NCI-H82 treated with DMSO at 0.1 percent for 48 hours (cell line): ENCODE results near the gene NR3C1.

ENCODE experiments used
- DNase-seq: peaks from one replicate; lab custom pipeline; 2025; ENCODE audit not compliant: unreplicated experiment; lab: John Stamatoyannopoulos, UW

NR3C1 gene

DNA sequence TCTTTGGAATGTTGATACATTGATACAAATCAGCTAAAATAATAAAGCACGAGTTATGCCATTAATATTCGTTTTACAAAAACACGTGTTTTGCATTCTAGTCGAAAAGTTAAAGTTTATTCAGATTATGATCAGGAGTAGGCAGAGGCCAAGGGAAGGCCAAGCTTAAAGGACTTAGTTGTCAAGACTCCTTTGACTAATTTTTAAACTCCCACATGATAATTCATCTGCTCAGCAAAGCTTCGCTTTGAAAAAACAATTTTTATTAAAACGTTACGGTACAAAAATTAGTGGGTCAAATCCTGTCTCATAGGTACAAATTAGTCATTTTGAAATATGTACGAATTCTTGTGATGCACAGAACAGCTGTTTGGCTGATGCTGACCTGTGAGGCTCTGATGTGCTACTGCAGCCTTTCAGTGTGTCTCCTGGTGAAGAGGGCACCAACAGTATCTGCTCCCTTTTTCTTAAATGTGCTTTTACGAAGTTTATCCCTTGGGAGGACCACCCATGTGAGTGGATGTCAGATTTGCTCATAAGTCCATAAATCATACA is 23.0 kb upstream of the NR3C1 start:
- no peak for DNase-seq

DNA sequence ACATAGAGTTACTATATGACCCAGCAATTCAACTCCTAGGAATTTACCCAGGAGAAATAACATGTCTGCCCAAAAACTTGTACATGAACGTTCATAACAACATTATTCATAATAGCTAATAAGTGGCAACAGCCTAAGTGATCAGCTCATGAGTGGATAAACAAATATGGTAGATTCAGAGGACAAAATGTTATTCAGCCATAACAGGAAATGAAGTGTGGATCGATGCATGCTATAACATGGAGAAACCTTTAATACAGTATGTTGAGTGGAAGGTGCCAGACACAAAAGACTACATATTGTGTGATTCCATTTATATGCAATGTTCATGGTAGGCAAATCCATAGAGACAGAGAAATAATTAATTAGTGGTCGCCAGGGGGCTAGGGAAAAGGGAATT is 22.3 kb upstream of the NR3C1 start:
- DNase-seq: no peak

DNA sequence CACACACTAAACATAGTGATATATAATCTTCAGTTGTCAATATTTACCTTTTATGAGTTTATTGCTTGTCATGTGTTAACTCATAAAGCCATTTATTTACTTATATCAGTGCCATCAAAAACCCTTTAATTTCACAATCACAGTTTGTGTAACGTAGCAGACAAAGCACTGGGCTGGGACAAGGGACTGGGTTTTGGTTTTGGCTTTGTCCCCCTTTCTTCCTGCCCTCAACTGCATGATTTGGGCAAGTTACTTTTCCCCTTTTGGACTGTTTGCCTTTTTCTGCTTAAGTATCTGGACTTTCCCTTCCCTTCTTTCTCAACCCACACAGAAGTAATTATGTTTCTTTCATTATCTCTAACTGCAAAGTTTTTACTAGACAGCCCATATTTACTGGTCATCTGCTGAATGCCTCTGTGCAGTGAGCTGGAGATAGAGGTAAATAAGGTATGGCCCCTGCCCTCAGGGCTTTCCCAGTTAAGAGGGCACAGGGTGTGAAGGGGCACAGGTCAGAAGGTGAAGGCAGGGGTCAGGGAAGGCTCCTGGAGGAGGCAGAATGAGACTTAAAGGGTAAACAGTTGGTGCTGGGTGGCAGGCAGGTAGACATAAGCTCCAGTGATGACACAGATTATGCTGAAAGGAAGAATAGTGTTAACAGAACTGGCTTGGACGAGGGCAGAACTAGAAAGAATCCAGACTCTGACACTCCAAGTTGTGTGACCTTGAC is 14.8 kb upstream of the NR3C1 start:
- no peak for DNase-seq

DNA sequence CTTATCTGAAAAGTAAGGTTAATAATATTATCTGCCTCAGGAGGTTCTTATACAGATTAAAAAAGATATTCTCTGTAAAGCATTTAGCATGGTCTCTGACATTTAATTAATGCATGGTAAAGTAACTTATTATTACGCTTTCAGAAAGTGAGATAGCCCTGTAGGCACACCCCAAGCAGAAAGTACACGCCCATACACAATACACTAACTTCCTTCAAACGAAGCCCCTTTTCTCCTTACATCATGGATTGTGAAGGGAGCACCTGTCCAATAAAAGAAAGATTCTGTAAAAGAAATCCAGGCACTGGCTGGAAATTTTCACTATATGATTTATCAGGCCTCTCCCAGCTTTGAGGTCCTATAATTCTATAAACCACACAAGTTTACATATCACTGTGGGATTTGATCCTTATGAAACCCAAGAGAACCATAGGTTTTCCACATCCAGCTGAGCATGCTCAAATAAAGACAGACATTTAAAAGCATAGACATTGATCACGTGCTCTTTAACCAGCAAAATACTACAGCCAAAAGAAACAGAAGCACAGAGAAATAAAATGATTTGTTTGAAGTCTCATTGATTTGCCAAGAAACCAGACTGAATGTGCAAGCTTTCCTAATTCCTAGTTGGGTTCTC is 14.1 kb upstream of the NR3C1 start:
- DNase-seq: no peak

DNA sequence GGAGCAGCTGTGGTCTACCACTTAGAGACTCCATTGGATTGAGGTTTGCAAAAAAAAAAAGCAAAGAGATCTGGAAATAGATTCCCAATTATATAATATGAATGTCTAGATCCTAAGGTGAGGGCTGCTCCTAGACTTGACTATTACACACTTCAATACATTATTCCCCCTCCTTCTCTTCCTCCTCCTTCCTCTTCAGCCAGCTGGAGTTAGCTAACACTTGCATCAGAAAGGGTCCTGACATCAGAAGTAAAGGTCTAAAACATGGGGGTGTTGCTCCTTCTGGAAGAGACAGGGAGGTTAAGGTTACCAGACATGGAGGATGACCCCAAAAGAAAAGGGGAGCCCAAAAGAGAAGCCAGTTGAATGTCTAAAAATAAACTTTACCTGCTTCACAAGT is 12.9 kb upstream of the NR3C1 start:
- DNase-seq: no peak

DNA sequence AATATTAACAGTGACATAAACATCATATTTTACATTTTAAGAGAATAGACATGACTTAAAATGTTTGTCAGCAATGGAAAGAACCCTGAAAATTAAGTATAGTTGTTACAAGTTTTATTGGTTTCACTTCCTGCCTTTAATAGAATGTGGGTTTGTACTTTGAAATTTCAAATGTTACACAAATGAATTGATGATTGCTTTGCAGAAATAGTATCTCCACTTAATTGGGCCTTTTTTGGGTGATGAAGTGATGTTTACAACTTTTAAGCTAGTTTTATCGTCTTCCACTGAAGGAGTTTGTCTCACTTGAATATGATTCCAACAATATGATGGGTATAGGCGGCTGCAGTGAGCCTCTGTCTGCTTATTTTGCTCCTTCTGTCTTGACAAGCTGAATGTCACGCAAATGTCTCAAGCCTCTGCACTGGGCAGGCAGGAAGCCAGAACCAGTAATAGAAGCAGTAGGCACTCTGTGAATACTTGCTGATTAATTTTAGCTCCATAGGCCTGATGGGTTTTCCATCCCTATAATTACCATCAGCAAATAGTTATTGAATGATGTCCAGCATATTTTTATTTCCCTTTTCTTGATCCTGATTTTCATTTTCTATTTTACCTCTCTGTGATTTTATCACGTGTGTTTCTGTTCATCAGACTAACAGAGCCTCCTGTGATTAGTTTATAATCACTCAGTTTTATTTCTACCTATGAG is 10.6 kb upstream of the NR3C1 start:
- DNase-seq: no peak

DNA sequence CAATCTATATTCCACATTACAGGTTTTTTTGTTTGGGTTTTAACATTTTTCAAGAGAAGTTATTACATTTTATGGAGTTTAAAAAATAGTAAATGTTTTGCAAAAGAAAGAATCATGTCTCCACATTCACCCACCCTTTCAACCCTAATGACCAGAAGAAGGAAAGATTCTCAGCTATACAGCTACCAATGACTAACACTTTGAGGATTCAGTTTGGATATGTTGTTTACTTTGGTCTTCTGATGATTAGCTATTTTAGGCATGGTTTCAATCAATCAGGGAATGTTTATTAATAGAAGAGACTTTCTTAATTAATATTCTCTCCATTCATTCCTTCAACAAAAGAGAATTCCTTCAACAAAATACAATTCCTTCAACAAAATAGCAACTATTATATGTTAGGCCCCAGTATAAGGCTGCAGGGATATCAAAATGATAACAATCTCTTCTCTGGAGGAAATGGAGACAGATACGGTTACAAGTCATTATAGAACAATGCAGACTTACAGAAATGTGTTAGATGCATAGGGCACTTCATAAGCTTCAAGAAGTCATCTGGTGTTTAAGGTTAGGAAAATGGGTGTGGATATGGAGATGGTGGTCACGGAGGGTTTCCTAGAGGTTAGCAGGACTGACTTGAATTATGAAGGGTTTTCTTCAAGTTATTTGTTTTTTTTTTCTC is 9.3 kb upstream of the NR3C1 start:
- no peak for DNase-seq

DNA sequence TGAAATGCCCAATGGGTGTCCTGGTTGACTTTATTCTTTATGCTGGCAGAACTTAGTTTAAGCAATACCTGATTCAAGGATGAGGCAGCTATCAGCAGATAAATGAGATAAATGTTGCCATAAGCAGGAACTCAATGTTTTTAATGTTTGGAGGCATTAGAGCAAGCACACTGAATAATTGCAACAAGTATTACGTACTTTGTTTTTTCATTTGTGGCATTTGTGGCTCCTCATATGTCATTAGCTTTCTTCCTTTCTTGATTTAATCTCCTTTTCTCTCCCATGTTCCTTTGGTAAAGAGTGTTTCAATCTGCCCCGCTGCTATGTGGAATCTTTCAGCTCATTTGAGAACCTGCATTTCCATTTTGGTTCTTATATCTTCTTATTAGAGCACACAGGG is 6.4 kb upstream of the NR3C1 start:
- DNase-seq: no peak

DNA sequence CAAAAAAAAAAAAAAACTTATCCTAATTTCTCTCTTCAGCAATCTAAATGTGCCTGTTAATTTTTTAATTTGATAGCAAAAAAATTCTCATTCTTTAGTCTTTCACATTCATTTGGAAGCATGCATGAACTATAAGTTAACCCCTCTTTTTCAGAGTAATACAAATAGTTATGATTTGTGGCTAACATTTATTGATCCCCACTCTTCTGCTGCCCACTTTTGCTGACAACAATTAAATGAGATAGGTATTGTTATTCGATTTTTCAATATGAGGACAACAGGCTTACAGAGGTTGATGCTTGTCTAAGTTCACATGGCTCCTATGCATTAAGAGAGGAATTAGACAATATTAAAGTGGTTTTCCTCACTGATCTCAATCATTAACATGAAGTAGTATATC is 2.9 kb upstream of the NR3C1 start:
- DNase-seq: no peak

DNA sequence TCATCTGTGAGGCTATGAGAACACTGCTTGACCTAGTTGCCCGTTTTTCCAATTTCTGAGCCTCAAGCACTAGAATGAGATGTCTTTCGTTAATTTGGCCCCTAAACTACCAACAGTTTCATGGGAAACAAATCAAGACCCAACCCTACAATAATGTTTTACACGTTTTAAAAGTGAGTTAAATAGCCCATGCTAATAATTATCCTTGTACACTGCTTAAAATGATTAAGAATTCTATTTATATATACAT is 2.3 kb upstream of the NR3C1 start:
- no peak for DNase-seq

DNA sequence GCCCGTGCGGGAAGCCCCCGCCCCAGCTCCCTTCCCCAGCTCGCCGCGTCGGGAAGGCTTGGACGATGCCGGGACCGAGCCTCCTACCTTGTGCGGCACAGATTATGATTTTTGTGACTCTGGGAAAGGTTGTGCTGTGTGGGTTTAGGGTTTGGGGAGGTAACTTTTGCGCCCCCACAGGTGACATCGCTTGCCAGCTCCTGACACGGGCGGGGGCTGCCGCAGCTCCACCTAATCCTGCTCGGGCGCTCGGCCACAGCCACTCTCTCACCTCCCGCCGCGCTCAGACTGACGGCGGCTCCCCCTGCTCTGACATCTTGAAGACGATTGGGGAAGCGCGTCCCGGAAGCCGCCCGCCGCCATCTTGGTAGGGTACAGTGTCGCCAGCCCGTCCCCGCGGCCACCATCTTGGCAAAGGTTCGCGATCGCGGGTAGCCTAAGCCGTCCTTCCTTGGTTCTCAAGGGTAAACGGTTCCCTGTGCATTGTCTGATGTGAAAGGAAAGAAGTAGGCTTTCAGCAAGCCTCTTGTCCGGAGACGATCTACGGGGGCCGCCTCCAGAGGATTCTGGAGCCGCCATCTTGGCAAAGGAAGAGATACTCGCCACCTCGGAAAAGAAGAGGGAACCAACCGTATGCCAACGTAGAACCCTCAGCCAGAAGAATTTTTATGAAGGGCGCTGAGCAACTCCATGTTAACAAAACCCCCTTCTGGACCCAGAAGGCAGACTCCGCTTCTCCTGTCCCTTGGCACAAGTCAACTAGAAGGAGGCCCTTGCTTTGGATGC is 1.8 kb upstream of the NR3C1 start:
- DNase-seq: peak; percentile 71

DNA sequence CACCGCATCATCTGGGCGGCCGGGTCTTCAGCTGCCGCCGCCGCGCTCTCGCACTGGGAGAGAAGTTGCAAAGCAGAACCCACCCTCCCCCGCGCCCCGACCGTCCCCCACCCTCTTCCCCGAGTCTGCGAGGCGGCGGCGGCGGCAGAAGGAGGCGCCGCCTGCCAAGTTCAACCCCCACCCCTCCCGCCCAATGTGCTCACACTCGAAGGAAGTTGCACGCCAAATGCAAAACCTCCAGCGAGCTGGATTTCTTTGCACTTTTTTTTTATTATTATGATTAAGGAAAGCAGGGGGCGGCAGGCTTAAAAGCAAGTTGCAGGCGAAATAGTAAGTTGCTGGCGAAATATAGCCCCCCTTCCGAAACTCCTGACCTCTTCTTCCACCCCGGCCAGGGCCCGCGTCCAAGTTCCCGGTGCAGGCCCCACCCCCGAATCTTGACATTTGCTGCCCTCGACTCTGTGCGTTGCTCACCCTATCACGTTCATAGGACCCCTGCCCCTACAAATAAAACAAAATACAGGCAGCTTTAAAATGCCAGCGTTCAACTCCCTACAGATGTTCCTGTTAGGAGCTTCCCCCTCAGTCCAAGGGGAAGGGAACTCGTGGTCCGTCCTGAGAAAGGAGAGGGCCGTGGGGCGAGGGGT is 1.1 kb upstream of the NR3C1 start:
- DNase-seq: peak; percentile 23

DNA sequence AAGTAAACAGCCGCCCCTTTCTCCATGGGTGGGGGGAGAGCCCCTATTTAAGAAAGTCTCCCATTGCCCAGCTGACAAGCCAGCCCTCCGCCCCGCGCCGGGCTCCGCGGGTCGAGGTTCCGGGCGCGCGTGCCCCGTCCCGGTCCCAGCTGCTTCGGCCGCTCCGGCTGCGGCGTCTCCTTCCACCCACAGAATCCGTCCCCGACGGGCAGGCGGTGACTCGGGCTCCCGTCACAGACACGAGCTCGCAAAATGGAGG is 223 bp downstream of the NR3C1 start:
- DNase-seq: no peak

DNA sequence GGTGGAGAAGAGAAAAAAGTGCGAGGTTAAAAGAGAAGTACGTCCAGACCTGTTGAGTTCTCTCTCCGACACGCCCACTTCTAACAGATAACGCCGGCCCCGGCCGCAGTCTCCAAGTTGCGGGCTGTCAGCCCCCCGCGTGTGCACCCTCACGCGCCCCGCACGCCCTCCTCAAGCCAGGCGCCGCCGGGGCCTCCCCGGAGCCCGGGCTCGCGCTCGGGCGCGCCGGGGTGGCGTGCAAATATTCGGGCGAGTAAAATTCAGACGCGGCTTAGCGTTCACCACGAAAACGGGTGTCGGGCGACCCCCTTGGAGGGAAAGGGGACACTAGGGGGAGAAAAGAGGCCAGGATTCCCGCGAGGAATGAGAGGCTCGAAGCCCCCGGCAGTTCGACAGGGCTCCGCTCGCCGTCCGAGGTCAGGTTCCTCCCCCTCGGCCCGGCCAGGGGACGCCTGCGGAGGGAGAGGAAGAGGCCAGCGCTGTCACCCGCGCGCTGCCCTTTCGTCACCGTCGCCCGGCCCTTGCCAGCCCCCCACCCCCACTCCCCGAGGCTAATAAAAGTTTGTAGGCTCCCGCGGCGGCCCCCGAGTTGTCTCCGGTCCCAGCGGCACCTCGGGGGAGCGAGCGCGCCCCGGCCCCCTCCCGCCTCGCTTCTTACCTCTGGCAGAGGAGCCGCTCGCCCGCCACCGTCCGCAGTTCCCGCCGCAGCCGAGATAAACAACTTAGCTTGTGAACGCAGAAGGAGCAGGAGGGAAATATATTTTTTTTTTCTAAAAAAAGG is 743 bp downstream of the NR3C1 start:
- DNase-seq: no peak

DNA sequence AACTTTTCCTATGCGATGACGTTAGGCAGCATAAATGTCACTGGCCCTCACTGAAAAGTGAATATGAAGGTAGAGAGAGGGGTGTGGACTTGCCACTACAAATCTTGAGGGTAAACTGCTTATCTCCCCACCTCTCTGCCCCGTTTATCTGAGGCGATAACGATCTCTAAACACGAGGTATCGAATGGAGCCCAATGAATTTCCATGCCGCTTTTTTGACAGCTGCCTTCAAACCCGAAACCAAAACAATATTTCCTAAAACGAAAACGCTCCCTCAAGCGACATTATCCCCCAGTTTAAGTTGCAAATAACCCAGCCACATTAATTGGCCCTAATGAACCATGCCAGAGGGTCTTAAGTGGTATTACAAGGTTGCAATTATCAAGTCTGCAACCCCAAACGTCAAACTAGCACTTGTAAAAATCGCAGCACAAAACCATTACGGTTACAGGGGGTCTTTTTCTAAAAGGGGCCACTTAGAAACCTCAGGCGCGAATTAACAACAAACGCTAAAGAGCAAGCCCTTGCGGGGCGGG is 1.4 kb downstream of the NR3C1 start:
- DNase-seq: peak; percentile 18

DNA sequence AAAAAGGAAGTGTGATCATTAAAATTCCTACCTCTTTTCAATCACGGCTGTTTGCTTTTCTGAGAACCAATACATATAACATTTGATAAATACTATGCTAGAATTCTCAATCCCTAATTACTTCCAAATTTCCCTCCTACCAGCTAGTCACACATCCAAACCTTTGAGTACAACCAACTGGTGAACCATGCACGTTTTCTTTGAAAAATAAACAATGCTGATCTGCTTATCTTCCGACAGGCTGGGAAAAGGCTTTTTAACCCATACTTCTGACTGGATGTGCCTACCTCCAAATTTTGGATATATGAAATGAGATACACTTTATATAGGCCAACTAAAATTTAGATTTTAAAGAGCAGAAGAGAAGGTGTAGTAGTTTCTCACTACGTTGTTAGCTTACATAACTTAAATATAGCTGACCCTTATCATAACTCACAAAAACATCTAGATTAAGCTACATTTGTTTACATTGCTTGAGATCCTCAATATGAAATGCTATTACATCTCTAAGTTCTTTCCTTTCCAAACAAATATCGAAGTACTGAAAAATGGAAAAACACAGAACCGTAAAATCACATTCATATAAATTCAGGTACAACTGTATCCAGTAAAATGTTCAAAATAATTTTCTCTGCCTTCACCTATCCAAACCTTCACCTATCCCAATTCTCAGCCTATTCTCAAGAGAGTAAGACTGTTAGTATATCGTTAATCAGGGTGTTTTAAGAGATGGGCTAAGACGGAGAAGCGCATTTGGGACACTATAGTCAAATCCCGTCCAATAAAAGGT is 2.1 kb downstream of the NR3C1 start:
- peak; percentile 33 for DNase-seq

DNA sequence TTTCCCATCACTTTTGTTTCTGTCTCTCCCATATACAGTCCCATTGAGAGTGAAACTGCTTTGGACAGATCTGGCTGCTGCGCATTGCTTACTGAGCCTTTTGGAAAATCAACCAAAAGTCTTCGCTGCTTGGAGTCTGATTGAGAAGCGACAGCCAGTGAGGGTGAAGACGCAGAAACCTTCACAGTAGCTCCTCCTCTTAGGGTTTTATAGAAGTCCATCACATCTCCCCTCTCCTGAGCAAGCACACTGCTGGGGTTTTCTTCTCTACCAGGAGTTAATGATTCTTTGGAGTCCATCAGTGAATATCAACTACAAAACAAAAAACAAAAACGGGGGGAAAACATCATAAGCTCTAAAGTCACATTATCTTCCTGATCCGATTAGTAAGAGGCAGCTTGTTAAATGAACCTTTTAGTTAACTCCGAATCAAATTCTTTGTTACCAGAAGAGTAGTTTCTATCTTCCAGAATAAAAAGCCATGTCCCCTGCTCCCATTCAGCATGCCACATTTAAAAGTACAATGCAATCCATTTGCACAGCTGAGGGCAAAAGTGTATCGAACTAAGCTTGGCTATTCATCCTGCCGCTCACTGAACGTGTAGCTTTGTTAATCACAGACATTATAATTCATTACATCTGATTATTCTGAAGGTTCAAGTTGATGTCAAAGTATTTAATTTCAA is 2.8 kb downstream of the NR3C1 start:
- peak; percentile 38 for DNase-seq
